ENCODE measurements around the gene TMEM163. TPM values are rescaled to one million over a fixed set of nuclear protein-coding genes. Genes with fewer than 3 reads are reported as not detected.
"Not testable (repeated sequence)": the region's sequence is repeated elsewhere in the genome, so short reads cannot be mapped to it uniquely, and the experiment has no call there.

The TMEM163 gene
- total RNA-seq, 1 experiment from 2014 or later: 0.12 TPM

DNA sequence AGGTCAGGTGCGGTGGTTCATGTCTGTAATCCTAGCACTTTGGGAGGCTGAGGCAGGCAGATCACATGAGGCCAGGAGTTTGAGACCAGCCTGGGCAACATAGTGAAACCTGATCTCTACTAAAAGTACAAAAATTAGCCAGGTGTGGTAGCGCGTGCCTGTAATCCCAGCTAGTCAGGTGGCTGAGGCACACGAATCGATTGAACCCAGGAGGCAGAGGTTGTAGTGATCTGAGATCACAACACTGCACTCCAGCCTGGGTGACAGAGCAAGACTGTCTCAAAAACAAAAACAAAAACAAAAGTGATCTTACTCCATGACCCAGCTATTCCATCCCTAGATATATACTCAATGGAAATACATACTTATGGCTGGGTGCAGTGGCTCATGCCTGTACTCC is 153.8 kb downstream of the TMEM163 start:
- ATAC-seq; H4K20me1 ChIP-seq (ENCODE audit: insufficient read depth); H3K27ac ChIP-seq (ENCODE audit: low read depth, low read length); H3K79me2 ChIP-seq (ENCODE audit: insufficient read depth, low read length); RAD21 ChIA-PET (ENCODE audit: low non-redundant PET in 1 of 2, low total read pairs in 2 of 2, uncharacterized antibody in 2 of 2, unreplicated experiment in 2 of 2); H3K4me2 ChIP-seq (ENCODE audit: low read length); H2AFZ ChIP-seq (ENCODE audit: low read depth, low read length, poor library complexity, severe bottlenecking); H3K36me3 ChIP-seq (ENCODE audit: control insufficient read depth in 1 of 2, insufficient read depth in 2 of 2, low read length in 2 of 2); H3K9me2 ChIP-seq (ENCODE audit: insufficient read depth); H3K9me3 ChIP-seq (ENCODE audit: control insufficient read depth in 1 of 2, insufficient read depth in 1 of 2, low read depth in 1 of 2, low read length in 2 of 2); H3K4me1 ChIP-seq (ENCODE audit: control insufficient read depth in 1 of 2, insufficient read depth in 2 of 2, low read length in 2 of 2); intact Hi-C loops (cut with micrococcal nuclease); DNase-seq (ENCODE audit: low read depth, low spot score); CTCF ChIA-PET; H3K4me3 ChIP-seq (replicated peaks in 1 of 2; ENCODE audit: low read depth in 1 of 2, low read length in 2 of 2); BruUV-seq (replicated peaks); H3K9ac ChIP-seq (ENCODE audit: low read length); POLR2A ChIA-PET: not testable (repeated sequence)
- 0 out of 2 replicates have a peak, but pooled peaks cover 19% of the 10 kb centered on the region for H3K27me3 ChIP-seq (ENCODE audit: insufficient read depth, low read length)

GRCh38 chr2:134564549-134564948 is 154.3 kb downstream of the TMEM163 start:
- no peak overlapping the region for H3K4me2 ChIP-seq (ENCODE audit: low read length)
- H3K27ac ChIP-seq (ENCODE audit: low read depth, low read length): no peak overlapping the region
- H3K4me3 ChIP-seq (replicated peaks in 1 of 2; ENCODE audit: low read depth in 1 of 2, low read length in 2 of 2): no peak overlapping the region
- H3K27me3 ChIP-seq (ENCODE audit: insufficient read depth, low read length): 0 out of 2 replicates have a peak, but pooled peaks cover 16% of the 10 kb centered on the region
- intact Hi-C loops (cut with micrococcal nuclease): no loop called here
- TF ChIP-seq SP1 (IDR thresholded peaks at IDR 0.05; ENCODE audit: low read depth) (no peak), TCF7L2 (IDR thresholded peaks at IDR 0.05; ENCODE audit: borderline replicate concordance, extremely low read depth, insufficient read depth, insufficient read length) (no peak)
- TF ChIP-seq, protein P1, sequence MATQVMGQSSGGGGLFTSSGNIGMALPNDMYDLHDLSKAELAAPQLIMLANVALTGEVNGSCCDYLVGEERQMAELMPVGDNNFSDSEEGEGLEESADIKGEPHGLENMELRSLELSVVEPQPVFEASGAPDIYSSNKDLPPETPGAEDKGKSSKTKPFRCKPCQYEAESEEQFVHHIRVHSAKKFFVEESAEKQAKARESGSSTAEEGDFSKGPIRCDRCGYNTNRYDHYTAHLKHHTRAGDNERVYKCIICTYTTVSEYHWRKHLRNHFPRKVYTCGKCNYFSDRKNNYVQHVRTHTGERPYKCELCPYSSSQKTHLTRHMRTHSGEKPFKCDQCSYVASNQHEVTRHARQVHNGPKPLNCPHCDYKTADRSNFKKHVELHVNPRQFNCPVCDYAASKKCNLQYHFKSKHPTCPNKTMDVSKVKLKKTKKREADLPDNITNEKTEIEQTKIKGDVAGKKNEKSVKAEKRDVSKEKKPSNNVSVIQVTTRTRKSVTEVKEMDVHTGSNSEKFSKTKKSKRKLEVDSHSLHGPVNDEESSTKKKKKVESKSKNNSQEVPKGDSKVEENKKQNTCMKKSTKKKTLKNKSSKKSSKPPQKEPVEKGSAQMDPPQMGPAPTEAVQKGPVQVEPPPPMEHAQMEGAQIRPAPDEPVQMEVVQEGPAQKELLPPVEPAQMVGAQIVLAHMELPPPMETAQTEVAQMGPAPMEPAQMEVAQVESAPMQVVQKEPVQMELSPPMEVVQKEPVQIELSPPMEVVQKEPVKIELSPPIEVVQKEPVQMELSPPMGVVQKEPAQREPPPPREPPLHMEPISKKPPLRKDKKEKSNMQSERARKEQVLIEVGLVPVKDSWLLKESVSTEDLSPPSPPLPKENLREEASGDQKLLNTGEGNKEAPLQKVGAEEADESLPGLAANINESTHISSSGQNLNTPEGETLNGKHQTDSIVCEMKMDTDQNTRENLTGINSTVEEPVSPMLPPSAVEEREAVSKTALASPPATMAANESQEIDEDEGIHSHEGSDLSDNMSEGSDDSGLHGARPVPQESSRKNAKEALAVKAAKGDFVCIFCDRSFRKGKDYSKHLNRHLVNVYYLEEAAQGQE (IDR thresholded peaks at IDR 0.05; ENCODE audit: low read depth): no peak
- no peaks in the 10 kb centered on the region for H3K4me1 ChIP-seq (ENCODE audit: control insufficient read depth in 1 of 2, insufficient read depth in 2 of 2, low read length in 2 of 2)
- no peaks in the 10 kb centered on the region for H3K79me2 ChIP-seq (ENCODE audit: insufficient read depth, low read length)
- no peak overlapping the region for H3K9ac ChIP-seq (ENCODE audit: low read length)
- H3K9me2 ChIP-seq (ENCODE audit: insufficient read depth): no peaks in the 10 kb centered on the region
- H3K36me3 ChIP-seq (ENCODE audit: control insufficient read depth in 1 of 2, insufficient read depth in 2 of 2, low read length in 2 of 2): no peaks in the 10 kb centered on the region
- RAD21 ChIA-PET (ENCODE audit: low non-redundant PET in 1 of 2, low total read pairs in 2 of 2, uncharacterized antibody in 2 of 2, unreplicated experiment in 2 of 2): no interaction called here
- no TSS peak for BruUV-seq (replicated peaks)
- H3K9me3 ChIP-seq (ENCODE audit: control insufficient read depth in 1 of 2, insufficient read depth in 1 of 2, low read depth in 1 of 2, low read length in 2 of 2): no peaks in the 10 kb centered on the region
- DNase-seq (ENCODE audit: low read depth, low spot score) (no peak), ATAC-seq (no peak)
- H2AFZ ChIP-seq (ENCODE audit: low read depth, low read length, poor library complexity, severe bottlenecking): no peak overlapping the region
- POLR2A ChIA-PET: no interaction called here
- CTCF ChIA-PET: no interaction called here
- H4K20me1 ChIP-seq (ENCODE audit: insufficient read depth): no peaks in the 10 kb centered on the region

All from HCT116 (cell line).